GF-D8 (cell line): ENCODE measurements around the gene CLIC5.

Experiments used
- DNase-seq: peaks from one replicate; lab custom pipeline; 2025; lab: John Stamatoyannopoulos, UW

The CLIC5 gene

GRCh38 chr6:45843848-45844521, 171.7 kb downstream of the CLIC5 start:
- DNase-seq: peak; percentile 70

- DNase-seq: no peak
These were observed 174.6 kb downstream of the CLIC5 start for GRCh38 chr6:45841062-45841461.

- no peak for DNase-seq
These were observed 176.7 kb downstream of the CLIC5 start for GRCh38 chr6:45838996-45839395.

- DNase-seq: peak; percentile 49
These were observed 177.2 kb downstream of the CLIC5 start for GRCh38 chr6:45838451-45838850.

- peak; percentile 12 for DNase-seq
These were observed 178.0 kb downstream of the CLIC5 start for GRCh38 chr6:45837541-45838200.

- no peak for DNase-seq
These were observed 178.7 kb downstream of the CLIC5 start for GRCh38 chr6:45836984-45837383.

- no peak for DNase-seq
These were observed 179.2 kb downstream of the CLIC5 start for GRCh38 chr6:45836438-45836824.

- DNase-seq: no peak
These were observed 179.8 kb downstream of the CLIC5 start for GRCh38 chr6:45835721-45836437.

GRCh38 chr6:45832063-45832462, 183.6 kb downstream of the CLIC5 start:
- DNase-seq: no peak
